HepG2 (cell line): ENCODE measurements around the gene PLB1. TPM values are rescaled to one million over a fixed set of nuclear protein-coding genes. Genes with fewer than 3 reads are reported as not detected.

Experiments used
- JUNB ChIP-seq: sonication (generic); formaldehyde crosslinking; IDR thresholded peaks from 2 replicates; pipeline ENCODE4 v1.8.0; 2022; ENCODE audit warnings: missing genetic modification reagents, mild to moderate bottlenecking, borderline replicate concordance
- MXI1 ChIP-seq: IDR thresholded peaks from 3 replicates; pipeline ENCODE4 v1.6.1; 2012; ENCODE audit warnings: low read depth, low read length, inconsistent platforms, borderline replicate concordance
- SMAD3 ChIP-seq: sonication (generic); formaldehyde crosslinking; IDR thresholded peaks from 2 replicates; pipeline ENCODE4 v1.4.0; 2020; ENCODE audit warnings: missing genetic modification reagents
- SYNCRIP ChIP-seq: fragments of 200-400 bp; formaldehyde crosslinking; IDR thresholded peaks from 2 replicates; pipeline ENCODE4 v1.6.1; 2018; ENCODE audit warnings: mild to moderate bottlenecking, low read depth, low read length; ENCODE audit not compliant: insufficient read depth
- THAP11 ChIP-seq: IDR thresholded peaks from 2 replicates; pipeline ENCODE4 v1.6.1; 2016; ENCODE audit warnings: missing biosample characterization, missing genetic modification reagents
- ZHX2 ChIP-seq, 2 experiments: sonication (generic) in 1 of 2; formaldehyde crosslinking in 1 of 2; IDR thresholded peaks; 2 replicates each; pipeline versions ENCODE4 v1.6.1 to v1.9.0; 2014 to 2022; ENCODE audit warnings: antibody characterized with exemption in 1 of 2, borderline replicate concordance in 1 of 2, inconsistent platforms in 1 of 2, low read depth in 1 of 2, missing genetic modification reagents in 1 of 2
- ZNF281 ChIP-seq: sonication (generic); formaldehyde crosslinking; IDR thresholded peaks from 2 replicates; pipeline ENCODE4 v1.4.0; 2020; ENCODE audit warnings: missing genetic modification reagents, borderline replicate concordance
- ZNF350 ChIP-seq: sonication (generic); formaldehyde crosslinking; IDR thresholded peaks from 2 replicates; pipeline ENCODE4 v1.4.0; 2020; ENCODE audit warnings: mild to moderate bottlenecking, low read depth, missing genetic modification reagents, borderline replicate concordance
- ZNF468 ChIP-seq: sonication (generic); formaldehyde crosslinking; IDR thresholded peaks from 2 replicates; pipeline ENCODE4 v1.8.0; 2022; ENCODE audit warnings: mild to moderate bottlenecking, moderate library complexity, missing genetic modification reagents
- ZNF609 ChIP-seq: sonication (generic); formaldehyde crosslinking; IDR thresholded peaks from 2 replicates; pipeline ENCODE4 v1.4.0; 2020; ENCODE audit warnings: mild to moderate bottlenecking, missing genetic modification reagents, borderline replicate concordance
- ZNF724P ChIP-seq: sonication (generic); formaldehyde crosslinking; IDR thresholded peaks from 2 replicates; pipeline ENCODE4 v1.8.0; 2022; ENCODE audit warnings: missing genetic modification reagents, borderline replicate concordance
- polyA plus RNA-seq, 8 experiments: library from polyadenylated mRNA; depleted of rRNA in 3 of 8; stranded (reverse) in 7 of 8; unstranded in 1 of 8; fragments of >200 nt; fragmentation: Illumina TruSeq in 4 of 8; extraction: Trizol in 4 of 8; gene quantifications; 2 replicates each; pipeline versions ENCODE4 v1.2.1 to v1.2.3, GENCODE V29; 2011 to 2016; ENCODE audit warnings: low read depth in 4 of 8, missing spikeins in 1 of 8, mixed read lengths in 1 of 8; ENCODE audit not compliant: insufficient read depth in 1 of 8
- total RNA-seq, 5 experiments: library from RNA; depleted of rRNA; stranded (reverse); fragments of >200 nt; fragmentation: Illumina TruSeq; extraction: Trizol; gene quantifications; 2 replicates each; pipeline ENCODE4 v1.2.3, GENCODE V29; 2016; ENCODE audit warnings: low read depth in 1 of 5
- TF ChIP-seq, protein P1 (sequence below): sonication (generic); formaldehyde crosslinking; IDR thresholded peaks from 2 replicates; pipeline ENCODE4 v1.9.0; 2022; ENCODE audit warnings: missing genetic modification reagents, mild to moderate bottlenecking, borderline replicate concordance

PLB1 gene
- total and polyA plus RNA-seq, 2 of the 13 experiments (the other 11 are each of a cell fraction or from before 2014, with no cell fraction given) = 0.20 to 1.8 TPM

DNA sequence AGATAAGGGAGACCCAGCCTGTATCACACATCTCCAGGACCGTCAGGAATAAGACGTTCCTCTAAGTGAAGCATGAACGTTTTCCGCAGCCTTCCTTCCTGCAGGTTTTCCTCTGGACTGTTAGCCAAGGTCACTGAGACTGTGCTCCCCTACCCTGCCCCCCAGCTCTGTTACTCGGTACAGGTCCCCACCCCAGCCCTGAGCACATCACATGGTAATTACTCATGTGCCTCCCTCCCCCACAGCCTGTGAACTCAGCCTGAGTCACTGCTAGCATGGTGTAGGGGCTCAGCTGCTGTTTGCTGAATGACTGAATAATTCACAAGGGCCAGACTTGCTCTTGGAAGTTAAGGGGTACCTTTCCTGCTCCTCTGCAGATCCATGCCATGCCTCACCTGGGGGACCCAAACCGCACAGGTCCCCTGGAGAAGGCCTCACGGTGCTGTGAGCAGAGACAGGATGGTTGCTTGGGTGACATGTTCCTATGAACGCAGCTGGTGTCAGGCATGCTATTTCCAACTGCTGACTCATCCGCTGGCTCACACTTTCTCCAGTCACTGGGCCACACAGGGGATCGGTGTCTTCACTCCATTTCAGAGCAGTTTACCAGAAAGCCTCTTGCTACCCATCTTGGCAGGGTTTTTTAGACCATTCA lies 88.2 kb downstream of the PLB1 start (continued):
- TF ChIP-seq ZHX2 (IDR thresholded peaks at IDR 0.05; ENCODE audit: low read depth) (no peak), ZHX2 (CRISPR knock-in tag; IDR thresholded peaks at IDR 0.05; ENCODE audit: borderline replicate concordance) (no peak), SMAD3 (no peak), SYNCRIP (no peak), ZNF468 (CRISPR knock-in tag) (no peak), THAP11 (CRISPR knock-in tag) (no peak), MXI1 (0 out of 3 replicates have a peak, but pooled peaks have one; percentile 28), JUNB (CRISPR knock-in tag) (peak; percentile 25; the same call in 1 of the 2 replicates), ZNF281 (CRISPR knock-in tag) (peak; percentile 85; the same call in 1 of the 2 replicates), ZNF350 (peak; percentile 21; the same call in 1 of the 2 replicates), ZNF609 (CRISPR knock-in tag) (no peak), ZNF724P (no peak)
- TF ChIP-seq, protein P1, sequence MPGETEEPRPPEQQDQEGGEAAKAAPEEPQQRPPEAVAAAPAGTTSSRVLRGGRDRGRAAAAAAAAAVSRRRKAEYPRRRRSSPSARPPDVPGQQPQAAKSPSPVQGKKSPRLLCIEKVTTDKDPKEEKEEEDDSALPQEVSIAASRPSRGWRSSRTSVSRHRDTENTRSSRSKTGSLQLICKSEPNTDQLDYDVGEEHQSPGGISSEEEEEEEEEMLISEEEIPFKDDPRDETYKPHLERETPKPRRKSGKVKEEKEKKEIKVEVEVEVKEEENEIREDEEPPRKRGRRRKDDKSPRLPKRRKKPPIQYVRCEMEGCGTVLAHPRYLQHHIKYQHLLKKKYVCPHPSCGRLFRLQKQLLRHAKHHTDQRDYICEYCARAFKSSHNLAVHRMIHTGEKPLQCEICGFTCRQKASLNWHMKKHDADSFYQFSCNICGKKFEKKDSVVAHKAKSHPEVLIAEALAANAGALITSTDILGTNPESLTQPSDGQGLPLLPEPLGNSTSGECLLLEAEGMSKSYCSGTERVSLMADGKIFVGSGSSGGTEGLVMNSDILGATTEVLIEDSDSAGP (CRISPR knock-in tag) = no peak
